NOMO-1 treated with DMSO at 0.1 percent for 48 hours (cell line): Measurements from ENCODE around the gene GPD1.

ENCODE experiments used
- DNase-seq: peaks from one replicate; lab custom pipeline; 2025; ENCODE audit not compliant: unreplicated experiment; lab: John Stamatoyannopoulos, UW

Gene GPD1

GRCh38 chr12:50099302-50100008, 4.4 kb upstream of the GPD1 start:
- no peak for DNase-seq

GRCh38 chr12:50100561-50100960, 3.2 kb upstream of the GPD1 start:
- no peak for DNase-seq

GRCh38 chr12:50101663-50102062, 2.1 kb upstream of the GPD1 start:
- no peak for DNase-seq

DNA sequence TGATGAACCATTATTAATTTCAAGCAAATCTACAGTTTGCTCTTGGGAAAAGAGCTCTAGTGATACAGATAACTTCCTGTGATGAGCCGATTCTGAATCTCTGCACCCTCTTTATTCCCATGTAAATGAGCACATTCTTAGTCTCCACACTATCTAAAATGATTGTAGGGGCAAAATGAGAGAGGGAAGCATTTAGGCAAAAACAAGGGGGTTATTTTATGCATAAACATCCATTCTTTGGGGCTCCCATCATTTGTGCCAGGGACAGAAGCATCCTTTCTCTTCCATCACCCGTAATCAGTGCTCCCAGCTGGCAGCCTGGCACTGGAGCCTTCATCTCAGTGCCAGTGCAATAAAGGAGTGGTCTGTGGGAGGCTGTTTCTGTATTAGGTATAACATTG, 1.7 kb upstream of the GPD1 start:
- DNase-seq: no peak

DNA sequence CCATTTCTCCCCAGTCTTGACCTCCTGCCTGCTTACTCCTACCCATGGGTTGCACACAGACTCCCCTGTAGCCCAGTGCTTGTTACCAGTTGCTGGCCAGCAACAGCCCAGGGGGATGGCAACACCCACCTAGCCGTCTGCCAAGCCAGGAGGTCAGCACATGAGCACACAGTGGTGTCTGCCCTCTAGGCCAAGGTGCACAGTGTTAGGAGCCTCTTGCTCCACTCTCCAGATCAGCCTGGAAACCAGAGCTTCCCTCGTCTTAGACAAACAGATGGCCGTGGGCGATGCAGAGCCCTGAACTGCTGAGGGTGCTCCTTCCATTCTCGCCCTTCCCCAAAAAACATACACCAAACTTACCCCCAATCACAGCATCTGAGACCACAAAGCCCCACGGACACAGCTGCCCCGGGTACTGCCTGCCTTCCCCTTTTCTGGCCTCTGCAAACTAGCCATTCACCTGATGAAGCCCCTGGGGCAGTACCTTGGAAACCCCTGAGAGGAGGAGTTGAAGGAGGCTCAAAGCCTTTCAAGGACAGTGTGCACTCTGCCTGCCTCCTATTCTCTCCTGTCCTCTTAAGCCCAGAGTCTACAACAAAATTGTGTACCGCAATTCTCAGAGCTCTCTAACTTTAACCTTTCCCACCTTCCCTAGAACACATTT, 1.0 kb upstream of the GPD1 start:
- DNase-seq: no peak

GRCh38 chr12:50103351-50103750, 457 bp upstream of the GPD1 start:
- DNase-seq: no peak

GRCh38 chr12:50104417-50105366, 884 bp downstream of the GPD1 start:
- DNase-seq: no peak

DNA sequence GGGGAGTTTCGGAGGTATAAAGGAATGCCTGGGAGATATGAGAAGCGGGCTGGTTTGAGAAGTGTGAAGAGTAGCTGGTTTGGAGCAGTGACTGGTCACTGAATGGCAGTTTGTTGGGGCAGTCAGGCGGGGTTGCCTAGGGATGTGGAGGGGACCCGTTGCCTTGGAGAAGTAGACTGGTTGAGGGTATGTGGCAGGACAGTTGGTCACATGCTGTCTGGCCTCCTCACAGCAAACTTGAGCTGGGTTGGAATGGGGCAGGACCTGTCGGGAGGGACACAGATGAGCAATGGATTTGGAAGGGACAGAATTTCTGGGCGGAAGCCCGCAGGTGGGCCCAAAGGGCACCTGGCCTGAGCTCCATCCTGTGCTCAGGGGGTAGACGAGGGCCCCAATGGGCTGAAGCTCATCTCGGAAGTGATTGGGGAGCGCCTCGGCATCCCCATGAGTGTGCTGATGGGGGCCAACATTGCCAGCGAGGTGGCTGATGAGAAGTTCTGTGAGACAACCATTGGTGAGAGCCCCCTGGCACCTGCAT, 2.2 kb downstream of the GPD1 start:
- DNase-seq: no peak

GRCh38 chr12:50106907-50107306, 3.1 kb downstream of the GPD1 start:
- no peak for DNase-seq

- DNase-seq: no peak
Observed at GRCh38 chr12:50107416-50108268, 3.8 kb downstream of the GPD1 start.

- DNase-seq: no peak
Observed at GRCh38 chr12:50109319-50109718, 5.5 kb downstream of the GPD1 start.

- DNase-seq: no peak
Observed at GRCh38 chr12:50110127-50110761, 6.4 kb downstream of the GPD1 start.

GRCh38 chr12:50110762-50111351, 7.0 kb downstream of the GPD1 start:
- DNase-seq: no peak

DNA sequence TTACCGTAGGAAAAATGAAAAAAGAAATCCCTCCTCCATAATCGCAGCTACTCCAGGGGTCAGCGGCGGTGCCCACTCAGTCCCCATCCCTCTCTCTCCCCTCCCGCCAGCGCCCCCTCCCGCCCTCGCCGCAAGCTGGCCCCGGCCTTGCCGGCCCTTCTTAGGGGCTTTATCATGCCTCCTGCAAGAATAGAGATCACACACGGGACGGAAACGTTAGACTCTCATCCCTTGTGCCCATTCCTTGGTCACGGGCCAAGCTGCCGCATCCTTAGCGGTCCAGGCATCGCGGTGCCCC, 7.5 kb downstream of the GPD1 start:
- no peak for DNase-seq

- peak; percentile 99 for DNase-seq
Observed at GRCh38 chr12:50111693-50112455, 8.1 kb downstream of the GPD1 start, which contains the start of gene COX14. TSS of gene COX14 (plus strand) at chr12:50112236. CDS start at chr12:50120044, 7,808 bp downstream.

DNA sequence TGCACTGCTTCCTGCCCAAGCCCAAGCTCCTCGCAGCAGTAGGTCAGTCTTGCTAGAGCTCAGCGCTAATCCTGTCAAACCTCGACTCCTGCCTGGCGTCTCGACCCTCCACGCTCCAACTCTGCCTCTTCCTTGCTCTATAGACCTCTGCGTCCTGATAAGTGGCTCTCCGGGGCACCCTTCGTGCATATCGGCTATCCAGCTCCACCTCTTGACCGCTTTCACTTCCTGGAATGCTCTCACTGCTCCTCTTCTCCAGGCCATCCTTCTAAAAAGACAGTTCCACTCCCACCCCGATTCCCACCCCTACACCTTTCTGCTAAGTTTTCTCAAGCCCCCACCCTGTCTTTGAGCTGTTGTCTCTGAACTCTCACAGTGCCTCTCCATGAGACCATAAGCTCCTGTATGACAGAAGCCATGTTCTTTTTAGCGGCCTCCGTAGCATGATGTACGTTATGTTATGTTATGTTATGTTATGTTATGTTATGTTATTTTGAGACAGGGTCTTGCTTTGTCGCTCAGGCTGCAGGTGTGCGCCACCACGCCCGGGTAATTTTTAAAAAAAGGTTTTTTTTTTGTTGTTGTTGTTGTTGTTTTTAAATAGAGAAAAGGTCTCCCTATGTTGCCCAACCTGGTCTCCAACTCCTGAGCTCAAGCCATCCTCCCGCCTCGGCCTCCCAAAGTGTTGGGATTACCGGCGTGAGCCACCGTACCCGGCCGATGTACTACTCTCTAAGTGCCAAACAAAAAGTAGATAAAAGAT, 8.8 kb downstream of the GPD1 start:
- peak; percentile 67 for DNase-seq

- no peak for DNase-seq
Observed at GRCh38 chr12:50117057-50117622, 13.3 kb downstream of the GPD1 start.

DNA sequence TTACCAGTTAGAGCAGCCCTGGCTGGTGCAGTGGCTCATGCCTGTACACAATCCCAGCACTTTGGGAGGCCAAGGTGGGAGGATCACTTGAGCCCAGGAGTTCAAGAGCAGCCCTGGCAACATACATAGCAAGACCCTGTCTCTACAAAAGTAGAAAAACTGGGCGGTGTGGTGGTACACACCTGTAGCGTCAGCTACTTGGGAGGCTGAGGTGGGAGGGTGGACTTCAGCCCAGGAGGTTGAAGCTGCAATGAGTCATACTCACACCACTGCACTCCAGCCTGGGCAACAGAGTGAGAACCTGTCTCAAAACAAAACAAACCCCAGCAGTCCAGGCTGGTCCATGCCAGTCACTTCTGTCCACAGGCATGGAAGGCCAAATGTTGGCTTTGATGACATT, 15.6 kb downstream of the GPD1 start:
- DNase-seq: no peak
